HG02884 (cell line): Measurements from ENCODE around the gene OSTN.
"Not testable (repeated sequence)": the region's sequence is repeated elsewhere in the genome, so short reads cannot be mapped to it uniquely, and the experiment has no call there.

Source experiments
- ATAC-seq: cut with Tn5 transposase; IDR thresholded peaks from one replicate; pipeline ENCODE4 v1.9.1; 2021; ENCODE audit warnings: mild to moderate bottlenecking, moderate library complexity; ENCODE audit not compliant: unreplicated experiment

OSTN gene

GRCh38 chr3:191198932-191199331 is at the start of gene OSTN:
Gene OSTN, plus strand, starts transcription at chr3:191199241. Its CDS starts 13,292 bp downstream, at chr3:191212533.
- no peak for ATAC-seq

GRCh38 chr3:191151653-191152052 is 47.4 kb upstream of the OSTN start:
- ATAC-seq, result no peak

- no peak for ATAC-seq
These were observed 44.2 kb upstream of the OSTN start for GRCh38 chr3:191154827-191155226.

GRCh38 chr3:191158247-191158646 is 40.8 kb upstream of the OSTN start:
- no peak for ATAC-seq

GRCh38 chr3:191158815-191159214 is 40.2 kb upstream of the OSTN start:
- ATAC-seq, result no peak

- no peak for ATAC-seq
These were observed 33.2 kb upstream of the OSTN start for GRCh38 chr3:191165802-191166201.

- no peak for ATAC-seq
These were observed 32.7 kb upstream of the OSTN start for GRCh38 chr3:191166368-191166767.

- no peak for ATAC-seq
These were observed 29.5 kb upstream of the OSTN start for GRCh38 chr3:191169566-191169965.

GRCh38 chr3:191170097-191170496 is 28.9 kb upstream of the OSTN start:
- ATAC-seq, result no peak

GRCh38 chr3:191175102-191175501 is 23.9 kb upstream of the OSTN start:
- no peak for ATAC-seq

GRCh38 chr3:191176038-191176785 is 22.8 kb upstream of the OSTN start:
- no peak for ATAC-seq

- not testable (repeated sequence) for ATAC-seq
These were observed 13.7 kb upstream of the OSTN start for GRCh38 chr3:191185382-191185781.

GRCh38 chr3:191188246-191188645 is 10.8 kb upstream of the OSTN start:
- ATAC-seq, result not testable (repeated sequence)

- not testable (repeated sequence) for ATAC-seq
These were observed 6.8 kb upstream of the OSTN start for GRCh38 chr3:191192270-191192669.

- no peak for ATAC-seq
These were observed 6.1 kb upstream of the OSTN start for GRCh38 chr3:191192941-191193340.

- no peak for ATAC-seq
These were observed 1.2 kb upstream of the OSTN start for GRCh38 chr3:191197761-191198306.

- no peak for ATAC-seq
These were observed 561 bp upstream of the OSTN start for GRCh38 chr3:191198480-191198879.

GRCh38 chr3:191210032-191210431 is 11.0 kb downstream of the OSTN start:
- ATAC-seq, result no peak

GRCh38 chr3:191216510-191216909 is 17.5 kb downstream of the OSTN start:
- no peak for ATAC-seq

- ATAC-seq, result no peak
These were observed 18.3 kb downstream of the OSTN start for GRCh38 chr3:191217301-191217700.

GRCh38 chr3:191220908-191221307 is 21.9 kb downstream of the OSTN start:
- ATAC-seq, result no peak

GRCh38 chr3:191221638-191222037 is 22.6 kb downstream of the OSTN start:
- no peak for ATAC-seq

- no peak for ATAC-seq
These were observed 28.5 kb downstream of the OSTN start for GRCh38 chr3:191227541-191227940.
